ENCODE measurements around the gene FCER1G. TPM values are rescaled to one million over a fixed set of nuclear protein-coding genes. Genes with fewer than 3 reads are reported as not detected.
"Not testable (repeated sequence)": the region's sequence is repeated elsewhere in the genome, so short reads cannot be mapped to it uniquely, and the experiment has no call there.

Gene FCER1G
- total RNA-seq, 1 donor from 2014 or later, result 64.8 TPM

- H3K36me3 ChIP-seq; H3K27me3 ChIP-seq; H3K4me3 ChIP-seq; H3K27ac ChIP-seq; intact Hi-C loops (cut with DNase I); DNase-seq (ENCODE audit: extremely low spot score in 2 of 2); H3K9me3 ChIP-seq: not testable (repeated sequence)
- peaks cover 22% of the 10 kb centered on the region for H3K4me1 ChIP-seq
These were observed 42.0 kb downstream of the FCER1G start for GRCh38 chr1:161257109-161257508.

DNA sequence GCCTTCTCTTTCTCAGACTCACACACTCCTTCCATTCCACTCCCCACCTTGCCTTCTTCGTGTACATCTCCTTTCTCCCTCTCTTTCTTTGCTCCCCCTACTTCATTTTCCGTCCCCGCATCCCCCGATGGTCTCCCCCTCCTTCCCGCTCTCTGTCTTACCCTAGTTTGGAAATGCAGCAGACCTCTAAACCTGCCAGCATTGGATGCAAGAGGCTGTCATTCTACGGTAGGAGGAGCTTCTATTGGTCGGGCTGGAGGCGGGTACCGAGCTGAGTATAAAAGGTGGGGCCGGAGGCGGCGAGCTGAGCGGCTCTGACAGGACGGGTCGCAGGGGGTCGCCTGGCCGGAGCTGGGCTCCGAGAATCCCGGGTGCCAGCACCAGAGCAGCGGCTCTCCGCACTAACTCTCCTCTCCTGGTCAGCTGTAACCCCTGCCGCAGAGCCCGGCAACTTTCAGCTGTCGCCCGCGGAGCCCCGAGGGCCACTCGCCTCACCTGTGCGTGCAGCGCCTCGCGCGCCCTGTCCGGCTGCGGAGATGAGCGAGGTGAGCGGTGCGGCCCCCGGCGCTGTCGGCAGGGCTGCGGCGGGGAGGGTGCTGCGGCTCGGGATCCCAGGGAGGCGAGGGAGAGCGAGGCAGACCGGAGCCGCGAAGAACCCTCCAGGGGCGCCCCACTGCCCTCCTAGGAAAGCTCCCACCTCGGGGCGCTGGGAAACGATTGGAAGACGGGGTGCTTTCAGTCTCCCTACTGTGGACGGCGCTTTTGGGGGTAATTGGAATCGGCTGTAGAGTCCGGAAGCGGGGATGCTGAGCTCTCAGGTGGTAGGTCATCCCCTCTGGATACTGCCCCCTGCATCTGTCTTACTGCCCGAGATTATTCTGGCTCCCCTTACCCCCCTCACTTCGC lies 43.6 kb downstream of the FCER1G start, which contains the start of gene PCP4L1:
Gene PCP4L1, plus strand, starts transcription at position 307 of the 906 bp plus-strand sequence. Its CDS starts 230 bp downstream, at position 537.
- H3K9me3 ChIP-seq, result peaks cover 4% of the 10 kb centered on the region
- TF ChIP-seq POLR2A (IDR thresholded peaks at IDR 0.05) (no peak), POLR2AphosphoS5 (IDR thresholded peaks at IDR 0.05; ENCODE audit: insufficient read depth in 1 of 2, low read depth in 1 of 2) (peak in 1 of 2 donors; percentile 63)
- TF ChIP-seq, protein P1, sequence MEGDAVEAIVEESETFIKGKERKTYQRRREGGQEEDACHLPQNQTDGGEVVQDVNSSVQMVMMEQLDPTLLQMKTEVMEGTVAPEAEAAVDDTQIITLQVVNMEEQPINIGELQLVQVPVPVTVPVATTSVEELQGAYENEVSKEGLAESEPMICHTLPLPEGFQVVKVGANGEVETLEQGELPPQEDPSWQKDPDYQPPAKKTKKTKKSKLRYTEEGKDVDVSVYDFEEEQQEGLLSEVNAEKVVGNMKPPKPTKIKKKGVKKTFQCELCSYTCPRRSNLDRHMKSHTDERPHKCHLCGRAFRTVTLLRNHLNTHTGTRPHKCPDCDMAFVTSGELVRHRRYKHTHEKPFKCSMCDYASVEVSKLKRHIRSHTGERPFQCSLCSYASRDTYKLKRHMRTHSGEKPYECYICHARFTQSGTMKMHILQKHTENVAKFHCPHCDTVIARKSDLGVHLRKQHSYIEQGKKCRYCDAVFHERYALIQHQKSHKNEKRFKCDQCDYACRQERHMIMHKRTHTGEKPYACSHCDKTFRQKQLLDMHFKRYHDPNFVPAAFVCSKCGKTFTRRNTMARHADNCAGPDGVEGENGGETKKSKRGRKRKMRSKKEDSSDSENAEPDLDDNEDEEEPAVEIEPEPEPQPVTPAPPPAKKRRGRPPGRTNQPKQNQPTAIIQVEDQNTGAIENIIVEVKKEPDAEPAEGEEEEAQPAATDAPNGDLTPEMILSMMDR (IDR thresholded peaks at IDR 0.05), result no peak
- no peaks in the 10 kb centered on the region for H3K36me3 ChIP-seq
- peak within 1 kb of the TSS; percentile 46 to 51 for H3K4me3 ChIP-seq
- peaks cover 22% of the 10 kb centered on the region for H3K4me1 ChIP-seq
- intact Hi-C loops (cut with DNase I), result no loop called here
- DNase-seq (ENCODE audit: extremely low spot score in 2 of 2), result no peak
- H3K27me3 ChIP-seq, result no peaks in the 10 kb centered on the region
- H3K27ac ChIP-seq, result no peak within 1 kb of the TSS

- intact Hi-C loops (cut with DNase I), result no loop called here
- DNase-seq (ENCODE audit: extremely low spot score in 2 of 2), result no peak
- H3K27me3 ChIP-seq, result no peaks in the 10 kb centered on the region
These were observed 44.2 kb downstream of the FCER1G start for GRCh38 chr1:161259345-161259702.

DNA sequence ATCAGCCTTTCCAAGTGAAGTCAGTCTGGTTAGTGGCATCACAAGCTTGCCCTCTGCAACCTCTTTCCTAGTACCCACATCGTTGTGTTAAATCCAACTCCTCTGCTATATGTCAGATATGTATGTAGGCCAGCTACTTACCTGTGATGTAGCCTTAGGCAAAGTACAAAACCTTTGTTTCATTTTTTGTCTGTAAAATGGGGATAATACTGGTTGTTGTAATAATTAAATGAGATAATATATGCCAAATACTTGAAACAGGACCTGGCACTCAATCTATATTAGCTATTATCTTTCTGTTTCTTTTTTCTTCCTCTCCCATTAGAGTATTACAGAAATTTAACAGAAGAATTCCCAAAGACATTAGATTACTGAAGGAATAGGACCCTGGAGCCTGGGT lies 44.7 kb downstream of the FCER1G start:
- TF ChIP-seq POLR2A (IDR thresholded peaks at IDR 0.05) (no peak), POLR2AphosphoS5 (IDR thresholded peaks at IDR 0.05; ENCODE audit: insufficient read depth in 1 of 2, low read depth in 1 of 2) (no peak)
- TF ChIP-seq, protein P1 (IDR thresholded peaks at IDR 0.05), result no peak
- H3K36me3 ChIP-seq, result no peaks in the 10 kb centered on the region
- H3K27ac ChIP-seq, result no peak overlapping the region
- DNase-seq (ENCODE audit: extremely low spot score in 2 of 2), result no peak
- no peaks in the 10 kb centered on the region for H3K27me3 ChIP-seq
- intact Hi-C loops (cut with DNase I), result loop anchor here (1.0 kb wide), 1 partner anchor 19 kb away; no protein-coding TSS in a partner anchor
- peaks cover 22% of the 10 kb centered on the region for H3K4me1 ChIP-seq
- H3K9me3 ChIP-seq, result peaks cover 4% of the 10 kb centered on the region
- no peak overlapping the region for H3K4me3 ChIP-seq

More at GRCh38 chr1:161259345-161259702, 44.2 kb downstream of the FCER1G start:
- Histone ChIP-seq H3K27ac (no peak overlapping the region), H3K4me1 (peaks cover 22% of the 10 kb centered on the region), H3K9me3 (peaks cover 4% of the 10 kb centered on the region), H3K36me3 (no peaks in the 10 kb centered on the region), H3K4me3 (peak overlapping the region; percentile 46 to 51)
- TF ChIP-seq, protein P1 (IDR thresholded peaks at IDR 0.05), result no peak
- TF ChIP-seq POLR2A (IDR thresholded peaks at IDR 0.05), result no peak
- TF ChIP-seq POLR2AphosphoS5 (IDR thresholded peaks at IDR 0.05; ENCODE audit: insufficient read depth in 1 of 2, low read depth in 1 of 2), result no peak

DNA sequence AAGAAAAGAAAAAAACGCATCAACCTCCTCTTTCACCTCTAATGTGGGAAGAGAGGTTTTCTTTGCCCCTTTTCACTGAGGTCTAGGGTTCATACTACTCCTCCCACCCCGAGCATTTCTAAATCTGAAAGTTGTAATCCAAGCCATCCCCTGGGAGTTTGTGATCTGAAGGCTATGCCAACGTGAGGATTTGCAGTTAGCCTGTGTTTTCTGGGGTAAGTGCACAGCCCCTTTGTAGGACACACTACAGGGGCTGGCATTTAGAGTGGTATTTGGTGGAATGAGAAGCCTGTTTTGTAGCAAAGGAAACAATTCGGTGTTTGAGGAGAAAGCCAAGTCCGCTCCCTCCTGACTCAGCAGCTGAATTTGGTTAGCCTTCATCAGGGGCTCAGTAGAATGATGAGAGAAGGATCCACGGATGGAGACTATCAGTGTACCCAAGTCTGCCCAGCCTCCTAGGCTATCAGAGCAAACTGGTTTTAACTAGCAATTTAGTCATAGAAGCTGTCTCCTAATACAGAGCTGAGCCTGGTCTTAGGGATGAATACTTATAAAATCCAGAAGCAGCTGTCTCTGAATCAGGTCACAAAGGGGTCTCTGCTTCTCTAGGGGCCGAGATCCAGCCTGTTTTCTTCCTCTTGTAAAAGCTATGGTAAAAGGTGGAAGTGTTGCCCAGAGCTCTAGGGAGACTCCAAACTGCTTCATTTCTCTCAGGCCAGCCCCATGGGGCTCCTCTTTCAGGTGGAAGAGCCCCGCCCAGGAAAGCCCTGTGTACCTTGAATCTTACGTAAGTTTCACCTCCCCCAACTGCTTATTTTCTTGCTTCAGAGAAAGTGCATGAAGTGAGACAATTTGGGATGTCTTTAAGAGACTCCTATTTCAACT lies 45.5 kb downstream of the FCER1G start:
- TF ChIP-seq, protein P1 (IDR thresholded peaks at IDR 0.05), result no peak
- TF ChIP-seq POLR2AphosphoS5 (IDR thresholded peaks at IDR 0.05; ENCODE audit: insufficient read depth in 1 of 2, low read depth in 1 of 2), result no peak
- TF ChIP-seq POLR2A (IDR thresholded peaks at IDR 0.05), result no peak
- Histone ChIP-seq H3K27ac (no peak overlapping the region), H3K9me3 (peaks cover 4% of the 10 kb centered on the region), H3K27me3 (no peaks in the 10 kb centered on the region), H3K36me3 (no peaks in the 10 kb centered on the region), H3K4me3 (no peak overlapping the region), H3K4me1 (peaks cover 22% of the 10 kb centered on the region)
- no peak for DNase-seq (ENCODE audit: extremely low spot score in 2 of 2)
- intact Hi-C loops (cut with DNase I), result loop anchor here (1.0 kb wide), 1 partner anchor 20 kb away; no protein-coding TSS in a partner anchor
